ENCODE data around the gene KL. TPM values are rescaled to one million over a fixed set of nuclear protein-coding genes. Genes with fewer than 3 reads are reported as not detected.

KL gene
- total RNA-seq, 2 experiments from 2014 or later = 0.12 to 0.19 TPM

GRCh38 chr13:33007950-33008349 is 8.3 kb upstream of the KL start:
- POLR2A ChIA-PET = no interaction called here
- intact Hi-C loops (cut with micrococcal nuclease) = no loop called here
- H3K4me1 Mint-ChIP-seq (ENCODE audit: low read depth) = no peaks in the 10 kb centered on the region
- H3K27me3 Mint-ChIP-seq = peaks cover 23% of the 10 kb centered on the region
- H3K9me3 Mint-ChIP-seq = peaks cover 14% of the 10 kb centered on the region
- no peak overlapping the region for H3K27ac Mint-ChIP-seq
- DNase-seq = no peak
- CTCF ChIA-PET = interaction anchor here (0.5 kb wide), 1 partner anchor 1027 kb away, joined by 3 read pairs; no protein-coding TSS in a partner anchor
- no peaks in the 10 kb centered on the region for H3K36me3 Mint-ChIP-seq
- H3K4me3 Mint-ChIP-seq = no peak overlapping the region

DNA sequence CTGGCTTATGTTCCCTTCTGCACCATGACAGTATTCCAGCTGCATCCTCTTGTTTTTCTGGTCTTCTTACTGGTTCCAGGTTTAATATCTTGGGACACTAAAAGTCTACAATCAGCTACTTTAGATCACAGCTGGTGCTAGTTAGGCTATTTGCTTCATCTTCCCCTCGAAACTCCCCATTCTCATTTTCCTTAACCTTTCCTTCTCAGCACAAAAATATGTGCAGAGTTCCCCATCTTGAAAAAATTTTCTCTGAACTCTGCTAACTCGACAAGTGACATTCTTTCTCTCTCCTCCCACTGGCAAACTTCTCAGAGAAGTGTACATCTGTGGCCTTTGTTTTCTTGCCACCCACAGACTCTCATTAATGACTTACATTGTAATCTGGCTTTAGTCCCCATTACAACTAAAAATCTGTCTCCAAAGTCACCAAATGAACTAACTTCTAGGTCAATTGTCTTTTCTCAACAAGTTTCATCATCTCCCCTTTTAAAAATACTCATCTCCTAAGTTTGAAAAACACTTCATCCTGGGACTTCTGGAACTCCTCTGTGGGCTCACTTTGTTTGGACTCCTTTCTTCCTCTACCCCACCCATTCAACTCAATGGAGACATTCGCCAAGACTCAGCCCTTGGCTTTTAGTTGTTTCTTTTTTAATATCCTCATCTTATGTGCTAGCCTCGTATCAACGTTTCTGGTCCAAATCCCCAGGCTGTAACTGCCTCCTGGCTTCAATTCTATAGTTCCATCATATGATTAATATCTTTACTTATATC is 7.1 kb upstream of the KL start:
- Mint-ChIP-seq H3K27me3 (peaks cover 31% of the 10 kb centered on the region), H3K4me3 (no peak overlapping the region), H3K4me1 (ENCODE audit: low read depth) (no peaks in the 10 kb centered on the region), H3K27ac (no peak overlapping the region), H3K9me3 (peaks cover 14% of the 10 kb centered on the region), H3K36me3 (no peaks in the 10 kb centered on the region)
- DNase-seq = no peak
- POLR2A ChIA-PET = no interaction called here
- intact Hi-C loops (cut with micrococcal nuclease) = no loop called here
- CTCF ChIA-PET = no interaction called here

DNA sequence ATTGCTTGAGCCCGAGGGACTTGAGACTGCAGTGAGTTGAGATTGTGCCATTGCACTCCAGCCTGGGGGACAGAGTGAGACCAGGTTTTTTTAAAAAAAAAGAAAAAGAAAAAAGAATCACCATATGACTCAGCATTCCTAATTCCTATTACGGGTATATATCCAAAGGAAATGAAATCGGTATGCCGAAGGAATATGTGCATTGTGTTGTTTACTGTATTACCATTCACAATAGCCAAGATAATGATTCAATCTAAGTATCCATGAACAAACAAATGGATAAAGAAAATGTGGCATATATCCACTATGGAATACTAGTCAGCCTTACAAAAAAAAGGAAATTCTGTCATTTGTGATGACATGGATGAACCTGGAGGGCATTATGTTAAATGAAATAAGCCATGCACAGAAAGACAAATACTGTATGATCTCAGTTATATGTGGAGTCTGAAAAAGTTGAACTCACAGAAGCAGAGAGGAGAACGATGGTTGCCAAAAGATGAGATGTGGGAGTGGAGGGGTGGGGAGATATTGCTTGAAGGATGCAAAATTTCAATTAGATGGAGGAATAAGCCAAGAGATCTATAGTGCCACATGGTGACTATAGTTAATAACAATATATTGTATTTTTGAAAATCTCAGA is 4.3 kb upstream of the KL start:
- Mint-ChIP-seq H3K9me3 (peaks cover 14% of the 10 kb centered on the region), H3K36me3 (no peaks in the 10 kb centered on the region), H3K27ac (no peak overlapping the region), H3K4me1 (ENCODE audit: low read depth) (peaks cover 6% of the 10 kb centered on the region), H3K4me3 (no peak overlapping the region), H3K27me3 (peaks cover 43% of the 10 kb centered on the region)
- DNase-seq = no peak
- intact Hi-C loops (cut with micrococcal nuclease) = loop anchor here (10.0 kb wide), 2 partner anchors 167 to 227 kb away; no protein-coding TSS in a partner anchor
- POLR2A ChIA-PET = no interaction called here
- CTCF ChIA-PET = no interaction called here

- Mint-ChIP-seq H3K27me3 (peaks cover 55% of the 10 kb centered on the region), H3K9me3 (no peaks in the 10 kb centered on the region), H3K4me3 (no peak overlapping the region), H3K4me1 (ENCODE audit: low read depth) (peaks cover 11% of the 10 kb centered on the region), H3K36me3 (no peaks in the 10 kb centered on the region), H3K27ac (no peak overlapping the region)
- CTCF ChIA-PET = no interaction called here
- POLR2A ChIA-PET = no interaction called here
- intact Hi-C loops (cut with micrococcal nuclease) = loop anchor here (10.0 kb wide), 2 partner anchors 169 to 229 kb away; no protein-coding TSS in a partner anchor
- DNase-seq = no peak
These were observed 1.9 kb upstream of the KL start for GRCh38 chr13:33014291-33014690.

DNA sequence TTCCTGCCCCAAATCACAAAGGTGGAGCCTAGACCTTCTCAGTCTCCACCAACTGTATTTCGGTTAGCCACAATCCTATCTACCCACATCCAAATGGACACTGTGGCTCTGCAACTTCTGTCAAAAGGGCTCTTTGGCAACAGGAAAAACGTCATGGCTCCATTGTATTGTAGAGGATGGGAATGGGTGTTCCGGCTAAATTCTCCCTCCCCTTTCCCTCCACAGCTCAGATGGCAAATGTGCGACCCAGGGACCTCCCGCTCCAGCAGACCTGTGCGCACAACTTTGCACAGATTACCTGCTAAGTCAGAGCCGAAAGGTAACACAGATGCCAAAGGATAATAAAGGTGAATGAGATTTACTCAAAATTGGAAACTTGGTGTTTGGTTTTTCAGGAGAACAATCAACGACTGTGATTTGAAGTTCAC is 968 bp upstream of the KL start:
- Mint-ChIP-seq H3K4me1 (ENCODE audit: low read depth) (peaks cover 11% of the 10 kb centered on the region), H3K27me3 (peaks cover 61% of the 10 kb centered on the region), H3K36me3 (no peaks in the 10 kb centered on the region), H3K9me3 (no peaks in the 10 kb centered on the region), H3K4me3 (peak overlapping the region; percentile 45), H3K27ac (no peak overlapping the region)
- no peak for DNase-seq
- ChIA-PET CTCF (no interaction called here), POLR2A (interaction anchor here (0.7 kb wide), 1 partner anchor 614 kb away, joined by 4 read pairs; no protein-coding TSS in a partner anchor)
- intact Hi-C loops (cut with micrococcal nuclease) = loop anchor here (5.0 to 10.0 kb wide), 5 partner anchors 98 to 622 kb away; no protein-coding TSS in a partner anchor

DNA sequence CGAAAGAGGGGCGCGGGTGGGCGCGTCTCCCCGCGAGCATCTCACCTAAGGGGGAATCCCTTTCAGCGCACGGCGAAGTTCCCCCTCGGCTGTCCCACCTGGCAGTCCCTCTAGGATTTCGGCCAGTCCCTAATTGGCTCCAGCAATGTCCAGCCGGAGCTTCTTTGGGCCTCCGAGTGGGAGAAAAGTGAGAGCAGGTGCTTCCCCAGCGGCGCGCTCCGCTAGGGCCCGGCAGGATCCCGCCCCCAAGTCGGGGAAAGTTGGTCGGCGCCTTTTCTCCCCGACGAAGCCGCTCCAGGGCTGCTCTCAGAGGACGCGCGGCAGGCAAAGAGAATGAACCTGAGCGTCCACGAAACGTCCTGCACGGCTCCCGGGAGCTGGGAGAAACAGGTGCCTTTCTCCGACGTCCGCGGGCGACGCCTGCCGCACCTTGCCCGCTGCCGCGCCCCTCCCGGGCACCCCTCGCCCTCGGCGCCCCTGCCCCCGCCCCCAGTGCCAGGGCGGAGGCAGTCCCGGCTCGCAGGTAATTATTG is 366 bp upstream of the KL start:
- intact Hi-C loops (cut with micrococcal nuclease) = loop anchor here (2.0 to 10.0 kb wide), 7 partner anchors 99 to 621 kb away; no protein-coding TSS in a partner anchor
- H3K27ac Mint-ChIP-seq = no peak overlapping the region
- H3K4me1 Mint-ChIP-seq (ENCODE audit: low read depth) = peaks cover 11% of the 10 kb centered on the region
- H3K4me3 Mint-ChIP-seq = peak overlapping the region; percentile 45
- peaks cover 61% of the 10 kb centered on the region for H3K27me3 Mint-ChIP-seq
- DNase-seq = peak; percentile 14
- ChIA-PET CTCF (no interaction called here), POLR2A (interaction anchor here (0.7 kb wide), 1 partner anchor 613 kb away, joined by 4 read pairs; no protein-coding TSS in a partner anchor)
- no peaks in the 10 kb centered on the region for H3K36me3 Mint-ChIP-seq
- no peaks in the 10 kb centered on the region for H3K9me3 Mint-ChIP-seq

GRCh38 chr13:33017323-33017929 is 1.2 kb downstream of the KL start:
- ChIA-PET CTCF (interaction anchor here (0.6 to 1.6 kb wide), 5 partner anchors 14 to 526 kb away, joined by 3 to 5 read pairs (median 4); no protein-coding TSS in a partner anchor), POLR2A (no interaction called here)
- Mint-ChIP-seq H3K4me3 (peak overlapping the region; percentile 65), H3K4me1 (ENCODE audit: low read depth) (peaks cover 11% of the 10 kb centered on the region), H3K27ac (no peak overlapping the region), H3K36me3 (no peaks in the 10 kb centered on the region), H3K27me3 (peaks cover 57% of the 10 kb centered on the region), H3K9me3 (no peaks in the 10 kb centered on the region)
- intact Hi-C loops (cut with micrococcal nuclease) = loop anchor here (1.0 to 10.0 kb wide), 8 partner anchors 100 to 620 kb away; partner anchors contain the start of gene PDS5B
- peak; percentile 76 for DNase-seq

- Mint-ChIP-seq H3K4me3 (no peak overlapping the region), H3K9me3 (no peaks in the 10 kb centered on the region), H3K27me3 (peaks cover 50% of the 10 kb centered on the region), H3K27ac (no peak overlapping the region), H3K4me1 (ENCODE audit: low read depth) (peaks cover 11% of the 10 kb centered on the region), H3K36me3 (no peaks in the 10 kb centered on the region)
- DNase-seq = no peak
- CTCF ChIA-PET = interaction anchor here (1.1 kb wide), 1 partner anchor 524 kb away, joined by 3 read pairs; no protein-coding TSS in a partner anchor
- intact Hi-C loops (cut with micrococcal nuclease) = loop anchor here (5.0 to 10.0 kb wide), 5 partner anchors 102 to 618 kb away; no protein-coding TSS in a partner anchor
- POLR2A ChIA-PET = no interaction called here
These were observed 2.7 kb downstream of the KL start for GRCh38 chr13:33018886-33019285.

- intact Hi-C loops (cut with micrococcal nuclease) = no loop called here
- H3K4me3 Mint-ChIP-seq = no peak overlapping the region
- CTCF ChIA-PET = no interaction called here
- no peak overlapping the region for H3K27ac Mint-ChIP-seq
- H3K4me1 Mint-ChIP-seq (ENCODE audit: low read depth) = no peaks in the 10 kb centered on the region
- DNase-seq = no peak
- peaks cover 29% of the 10 kb centered on the region for H3K27me3 Mint-ChIP-seq
- H3K9me3 Mint-ChIP-seq = no peaks in the 10 kb centered on the region
- H3K36me3 Mint-ChIP-seq = no peaks in the 10 kb centered on the region
- POLR2A ChIA-PET = no interaction called here
These were observed 6.8 kb downstream of the KL start for GRCh38 chr13:33022986-33023385.

DNA sequence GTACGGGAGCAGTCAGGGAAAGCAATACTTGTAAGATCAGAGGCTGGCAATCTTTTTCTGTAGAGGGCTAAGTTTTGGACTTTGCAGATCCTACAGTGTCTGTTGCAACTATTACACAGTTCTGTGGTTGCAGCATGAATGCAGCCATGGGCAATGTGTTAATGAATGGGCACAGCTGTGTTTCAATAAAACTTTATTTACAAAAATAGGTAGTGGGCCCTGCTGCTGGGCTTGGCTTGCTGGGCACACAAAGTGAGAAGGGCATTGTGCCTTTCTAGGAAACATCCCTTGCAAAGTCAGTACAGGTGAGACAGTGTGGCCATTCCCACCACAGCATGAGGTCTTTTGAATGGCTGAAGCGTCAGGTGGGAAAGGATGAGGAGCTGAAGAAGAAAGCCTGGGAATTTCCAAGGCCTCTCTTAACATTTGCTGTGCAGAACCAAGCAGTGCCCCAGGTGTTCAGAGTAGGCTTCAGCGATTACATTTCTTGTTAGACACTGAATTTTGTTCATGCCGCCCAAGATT is 9.1 kb downstream of the KL start:
- no peak for DNase-seq
- CTCF ChIA-PET = no interaction called here
- Mint-ChIP-seq H3K9me3 (no peaks in the 10 kb centered on the region), H3K4me1 (ENCODE audit: low read depth) (no peaks in the 10 kb centered on the region), H3K4me3 (no peak overlapping the region), H3K27ac (no peak overlapping the region), H3K36me3 (no peaks in the 10 kb centered on the region), H3K27me3 (peaks cover 22% of the 10 kb centered on the region)
- intact Hi-C loops (cut with micrococcal nuclease) = no loop called here
- POLR2A ChIA-PET = no interaction called here

GRCh38 chr13:33026489-33027152 is 10.4 kb downstream of the KL start:
- ChIA-PET CTCF (no interaction called here), POLR2A (interaction anchor here (0.5 kb wide), 1 partner anchor 358 kb away, joined by 3 read pairs; no protein-coding TSS in a partner anchor)
- Mint-ChIP-seq H3K36me3 (no peaks in the 10 kb centered on the region), H3K9me3 (no peaks in the 10 kb centered on the region), H3K27me3 (peaks cover 13% of the 10 kb centered on the region), H3K4me3 (no peak overlapping the region), H3K4me1 (ENCODE audit: low read depth) (no peaks in the 10 kb centered on the region), H3K27ac (no peak overlapping the region)
- DNase-seq = no peak
- intact Hi-C loops (cut with micrococcal nuclease) = no loop called here

Measured in activated CD4-positive, alpha-beta memory T cell treated with anti-CD3 and anti-CD28 coated beads for 36 hours (primary cell).